Measurements from ENCODE around the gene OR6X1. TPM values are rescaled to one million over a fixed set of nuclear protein-coding genes. Genes with fewer than 3 reads are reported as not detected.

OR6X1 gene
- total RNA-seq, 1 experiment from 2014 or later = not detected

DNA sequence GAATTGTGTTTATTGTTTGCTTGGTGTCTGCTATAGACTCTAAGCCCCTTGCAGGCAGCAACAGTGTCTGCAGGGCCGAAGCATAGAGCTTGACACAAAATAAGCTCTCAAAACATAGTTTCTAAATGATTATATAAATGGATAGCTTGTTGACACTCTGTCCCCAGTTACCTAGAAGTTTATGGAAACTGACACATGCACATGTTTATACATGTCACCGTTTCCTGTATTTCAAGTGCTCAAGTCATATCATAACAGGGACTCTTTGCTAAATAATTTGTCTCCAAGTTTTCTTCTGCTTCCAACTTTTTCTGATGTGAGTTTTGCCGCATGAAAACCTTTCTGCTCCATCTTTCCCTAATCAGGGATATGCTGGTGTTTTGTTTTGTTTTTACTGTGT lies 3.7 kb upstream of the OR6X1 start:
- no peaks in the 10 kb centered on the region for H4K20me1 ChIP-seq (ENCODE audit: control insufficient read depth, insufficient read depth, insufficient read length)
- no peaks in the 10 kb centered on the region for H3K4me1 ChIP-seq (ENCODE audit: insufficient read depth, low read length)
- H3T11ph ChIP-seq (ENCODE audit: low read length) = no peak overlapping the region
- peaks cover 3 to 5% of the 10 kb centered on the region in 2 experiments; a peak in 3 of 4 replicates for H3K4me1 Mint-ChIP-seq
- no peak overlapping the region for H3K23ac ChIP-seq (ENCODE audit: insufficient read length, low read depth, low read length)
- H3K27me3 ChIP-seq (ENCODE audit: insufficient read depth, low read length) = no peaks in the 10 kb centered on the region
- peaks cover 12% of the 10 kb centered on the region for H3K9me3 ChIP-seq (ENCODE audit: control insufficient read depth, low read depth, low read length)
- no peak overlapping the region for H3K14ac ChIP-seq (ENCODE audit: insufficient read depth, low read length)
- H4K91ac ChIP-seq (ENCODE audit: insufficient read length, low read depth, low read length) = no peak overlapping the region
- H3K56ac ChIP-seq (ENCODE audit: insufficient read length, low read depth, low read length) = no peak overlapping the region
- H2BK5ac ChIP-seq (ENCODE audit: insufficient read length, low read length) = no peak overlapping the region
- no peak overlapping the region for H2BK12ac ChIP-seq (ENCODE audit: insufficient read length, low read depth, low read length)
- no peak overlapping the region for H2AFZ ChIP-seq (ENCODE audit: low read length)
- no peak overlapping the region for H4K5ac ChIP-seq (ENCODE audit: insufficient read length, low read depth, low read length)
- no peak overlapping the region for H3K27ac Mint-ChIP-seq
- no peak overlapping the region for H3K4me3 Mint-ChIP-seq
- H3K4me2 ChIP-seq (ENCODE audit: insufficient read depth, insufficient read length, low read length) = no peak overlapping the region
- H3K36me3 Mint-ChIP-seq (ENCODE audit: insufficient read depth in 1 of 3, low read depth in 3 of 3) = peaks cover 15 to 25% (median 23%) of the 10 kb centered on the region in 3 experiments
- TF ChIP-seq, protein P1, sequence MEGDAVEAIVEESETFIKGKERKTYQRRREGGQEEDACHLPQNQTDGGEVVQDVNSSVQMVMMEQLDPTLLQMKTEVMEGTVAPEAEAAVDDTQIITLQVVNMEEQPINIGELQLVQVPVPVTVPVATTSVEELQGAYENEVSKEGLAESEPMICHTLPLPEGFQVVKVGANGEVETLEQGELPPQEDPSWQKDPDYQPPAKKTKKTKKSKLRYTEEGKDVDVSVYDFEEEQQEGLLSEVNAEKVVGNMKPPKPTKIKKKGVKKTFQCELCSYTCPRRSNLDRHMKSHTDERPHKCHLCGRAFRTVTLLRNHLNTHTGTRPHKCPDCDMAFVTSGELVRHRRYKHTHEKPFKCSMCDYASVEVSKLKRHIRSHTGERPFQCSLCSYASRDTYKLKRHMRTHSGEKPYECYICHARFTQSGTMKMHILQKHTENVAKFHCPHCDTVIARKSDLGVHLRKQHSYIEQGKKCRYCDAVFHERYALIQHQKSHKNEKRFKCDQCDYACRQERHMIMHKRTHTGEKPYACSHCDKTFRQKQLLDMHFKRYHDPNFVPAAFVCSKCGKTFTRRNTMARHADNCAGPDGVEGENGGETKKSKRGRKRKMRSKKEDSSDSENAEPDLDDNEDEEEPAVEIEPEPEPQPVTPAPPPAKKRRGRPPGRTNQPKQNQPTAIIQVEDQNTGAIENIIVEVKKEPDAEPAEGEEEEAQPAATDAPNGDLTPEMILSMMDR (conservative IDR thresholded peaks at IDR 0.05) = no peak
- H3K9me3 Mint-ChIP-seq = peaks cover 17 to 21% of the 10 kb centered on the region in 2 experiments
- no peak overlapping the region for H3K9ac ChIP-seq (ENCODE audit: extremely low read depth, insufficient read length, low read length)
- H3K4ac ChIP-seq (ENCODE audit: low read depth, low read length) = no peak overlapping the region
- peaks cover 2% of the 10 kb centered on the region for H3K27me3 Mint-ChIP-seq (ENCODE audit: low read depth)
- no peak overlapping the region for H2AK5ac ChIP-seq (ENCODE audit: insufficient read length, low read length)
- no peak overlapping the region for H2BK15ac ChIP-seq (ENCODE audit: low read depth, low read length)
- H3K79me2 ChIP-seq (ENCODE audit: insufficient read depth, low read length) = no peaks in the 10 kb centered on the region
- no peak overlapping the region for H2BK20ac ChIP-seq (ENCODE audit: low read depth, low read length, poor library complexity, severe bottlenecking)
- no peak overlapping the region for H2BK120ac ChIP-seq (ENCODE audit: low read depth, low read length, poor library complexity, severe bottlenecking)
- WGBS (ENCODE audit: extremely low coverage, insufficient read length, low lambda C conversion rate) = no CpG with 5 or more reads among the region's 3 CpGs
- H3K79me1 ChIP-seq (ENCODE audit: insufficient read depth, low read depth, low read length, poor library complexity, severe bottlenecking) = no peaks in the 10 kb centered on the region
- H3K18ac ChIP-seq (ENCODE audit: insufficient read length, low read depth, low read length) = no peak overlapping the region
- no peak overlapping the region for H3K27ac ChIP-seq (ENCODE audit: insufficient read length, low read depth, low read length)
- no peaks in the 10 kb centered on the region for H3K23me2 ChIP-seq (ENCODE audit: insufficient read length, low read depth, low read length, poor library complexity, severe bottlenecking)
- no peak overlapping the region for H4K8ac ChIP-seq (replicated peaks; ENCODE audit: insufficient read length, low read depth, low read length)
- DNase-seq = no peak
